Endothelial cell of umbilical vein (primary cell): ENCODE results near the gene LRP5. TPM values are rescaled to one million over a fixed set of nuclear protein-coding genes. Genes with fewer than 3 reads are reported as not detected.

Experiments
- BruUV-seq: library from RNA; stranded (reverse); fragments of 400-500 nt; replicated peaks from 2 replicates; lab custom pipeline; 2021; lab: Mats Ljungman, UMichigan
- CTCF ChIA-PET: fragments of 300-600, 350-600 bp; sonication (Branson Sonifier 250); formaldehyde crosslinking; loops from one replicate; lab custom pipeline; 2021; ENCODE audit warnings: antibody characterized with exemption, inconsistent platforms; lab: Charles Lee
- POLR2A ChIA-PET: fragments of 300-600, 350-600 bp; sonication (Branson Sonifier 250); formaldehyde crosslinking; loops from one replicate; lab custom pipeline; 2021; ENCODE audit warnings: antibody characterized with exemption, inconsistent platforms; lab: Charles Lee
- DNase-seq: peaks from one replicate; pipeline ENCODE4 v3.0.0-alpha.2; 2011; ENCODE audit warnings: low read depth, low spot score
- FAIRE-seq: peaks from 2 replicates; lab custom pipeline; 2011; peaks lifted over from hg19 to GRCh38; lab: Jason Lieb, UNC
- H2AFZ ChIP-seq: 2 replicates; pipeline ENCODE4 v1.6.0; 2012; ENCODE audit warnings: low read depth, low read length, control low read depth, inconsistent platforms
- H3K27ac ChIP-seq: 2 replicates; pipeline ENCODE4 v1.5.1; 2011; ENCODE audit warnings: low read depth, mild to moderate bottlenecking, control low read depth, low read length, moderate library complexity; ENCODE audit not compliant: insufficient read depth
- H3K27me3 ChIP-seq, 2 experiments: 2 replicates each; pipeline versions ENCODE4 v1.6.0 to v1.6.1; 2011; ENCODE audit warnings: low read length in 2 of 2, mixed read lengths in 1 of 2; ENCODE audit not compliant: control insufficient read depth in 2 of 2, insufficient read depth in 2 of 2
- H3K36me3 ChIP-seq, 2 experiments: 2 replicates in 1 of 2; 3 replicates in 1 of 2; pipeline ENCODE4 v1.5.1; 2011; ENCODE audit warnings: low read length in 2 of 2, mild to moderate bottlenecking in 1 of 2, moderate library complexity in 1 of 2; ENCODE audit not compliant: control insufficient read depth in 2 of 2, insufficient read depth in 2 of 2; ENCODE audit errors: extremely low read depth in 1 of 2
- H3K4me1 ChIP-seq: 3 replicates; pipeline ENCODE4 v1.5.1; 2011; ENCODE audit warnings: mild to moderate bottlenecking, low read length; ENCODE audit not compliant: control insufficient read depth, insufficient read depth; ENCODE audit errors: extremely low read depth
- H3K4me2 ChIP-seq: 2 replicates; pipeline ENCODE4 v1.6.1; 2011; ENCODE audit warnings: low read length, control low read depth, mixed read lengths; ENCODE audit not compliant: insufficient read depth
- H3K4me3 ChIP-seq, 3 experiments: fragments of 200-600 bp in 1 of 3; sonication (generic), shearing (Covaris generic) in 1 of 3; replicated peaks in 1 of 3; 2 replicates each; pipeline ENCODE4 v1.5.1; 2011 to 2016; ENCODE audit warnings: control low read depth in 3 of 3, low read length in 3 of 3, mild to moderate bottlenecking in 2 of 3, inconsistent platforms in 1 of 3, low read depth in 1 of 3, moderate library complexity in 1 of 3; ENCODE audit not compliant: insufficient read depth in 1 of 3
- H3K79me2 ChIP-seq: 2 replicates; pipeline ENCODE4 v1.6.0; 2012; ENCODE audit warnings: low read length, inconsistent platforms; ENCODE audit not compliant: control insufficient read depth, insufficient read depth
- H3K9ac ChIP-seq: replicated peaks from 2 replicates; pipeline ENCODE3; 2011; ENCODE audit warnings: low read length, control low read depth; ENCODE audit not compliant: insufficient read depth; ENCODE audit errors: extremely low read depth
- H3K9me1 ChIP-seq: replicated peaks from 3 replicates; pipeline ENCODE4 v1.6.0; 2011; ENCODE audit warnings: mild to moderate bottlenecking, low read length; ENCODE audit not compliant: control insufficient read depth, insufficient read depth; ENCODE audit errors: extremely low read depth
- H3K9me3 ChIP-seq: replicated peaks from 2 replicates; pipeline ENCODE4 v1.5.1; 2012; ENCODE audit warnings: low read length, inconsistent platforms; ENCODE audit not compliant: control insufficient read depth, insufficient read depth
- H4K20me1 ChIP-seq: replicated peaks from 2 replicates; pipeline ENCODE3; 2011; ENCODE audit warnings: mild to moderate bottlenecking, low read length; ENCODE audit not compliant: control insufficient read depth, insufficient read depth; ENCODE audit errors: extremely low read depth
- EZH2 ChIP-seq: IDR thresholded peaks from 2 replicates; pipeline ENCODE4 v1.6.1; 2012; ENCODE audit warnings: borderline replicate concordance, low read depth, mild to moderate bottlenecking, moderate library complexity, low read length, inconsistent platforms; ENCODE audit not compliant: severe bottlenecking
- FOS ChIP-seq: IDR thresholded peaks from 2 replicates; pipeline ENCODE4 v1.6.1; 2011; ENCODE audit warnings: mild to moderate bottlenecking, low read length, moderate library complexity, borderline replicate concordance; ENCODE audit not compliant: insufficient read depth
- GATA2 ChIP-seq: IDR thresholded peaks from 2 replicates; pipeline ENCODE4 v1.7.0; 2011; ENCODE audit warnings: low read depth, mild to moderate bottlenecking, moderate library complexity, mixed read lengths, low read length; ENCODE audit not compliant: insufficient read length, insufficient read depth
- JUN ChIP-seq: IDR thresholded peaks from 2 replicates; pipeline ENCODE4 v1.6.1; 2011; ENCODE audit warnings: borderline replicate concordance, low read depth; ENCODE audit not compliant: insufficient read length, insufficient read depth
- MAX ChIP-seq: IDR thresholded peaks from 2 replicates; pipeline ENCODE4 v1.6.1; 2011; ENCODE audit not compliant: insufficient read depth, insufficient read length
- MYC ChIP-seq: IDR thresholded peaks from one replicate; pipeline ENCODE4 v1.6.1; 2011; ENCODE audit warnings: mild to moderate bottlenecking, low read depth, low read length
- POLR2A ChIP-seq: IDR thresholded peaks from 2 replicates; pipeline ENCODE4 v1.6.1; 2012; ENCODE audit warnings: low read depth, mild to moderate bottlenecking, control low read depth, low read length
- POLR2AphosphoS5 ChIP-seq: IDR thresholded peaks from 2 replicates; pipeline ENCODE4 v1.6.1; 2012; ENCODE audit warnings: low read depth, mild to moderate bottlenecking, control low read depth, low read length, moderate library complexity; ENCODE audit not compliant: insufficient read depth
- dilution Hi-C: fragments of 300-500 bp; cut with MboI; formaldehyde crosslinking; loops from one replicate; pipeline ENCODE4 v1.15.0; 2019; ENCODE audit warnings: low sequenced_read_pairs; ENCODE audit not compliant: extremely low pct_ligation_motif_present
- intact Hi-C: fragments of 100-400 bp; cut with micrococcal nuclease; formaldehyde crosslinking; loops from one replicate; pipeline ENCODE4 v1.10.0; 2022
- polyA plus RNA-seq, 4 experiments: library from polyadenylated mRNA; depleted of rRNA in 3 of 4; stranded (reverse) in 3 of 4; unstranded in 1 of 4; fragments of >200 nt; gene quantifications; 2 replicates each; pipeline versions ENCODE4 v1.2.1 to v1.2.3, GENCODE V29; 2011 to 2012; ENCODE audit warnings: missing spikeins in 1 of 4
- total RNA-seq: library from RNA; stranded (reverse); gene quantifications from 2 replicates; pipeline ENCODE4 v1.2.3, GENCODE V29; 2021
- TF ChIP-seq, protein P1 (sequence below), 2 donors: IDR thresholded peaks; 1 replicate in 1 of 2; 2 replicates in 1 of 2; pipeline ENCODE4 v1.5.1; 2011; ENCODE audit warnings: low read length in 2 of 2, mild to moderate bottlenecking in 2 of 2, moderate library complexity in 2 of 2, control low read depth in 1 of 2, inconsistent platforms in 1 of 2, low read depth in 1 of 2; ENCODE audit not compliant: insufficient read depth in 1 of 2; ENCODE audit errors: extremely low read depth in 1 of 2

The LRP5 gene
- total and polyA plus RNA-seq, 2 donors (not counting 3 experiments of a cell fraction or from before 2014, with no cell fraction given): 35.1 to 51.8 TPM

DNA sequence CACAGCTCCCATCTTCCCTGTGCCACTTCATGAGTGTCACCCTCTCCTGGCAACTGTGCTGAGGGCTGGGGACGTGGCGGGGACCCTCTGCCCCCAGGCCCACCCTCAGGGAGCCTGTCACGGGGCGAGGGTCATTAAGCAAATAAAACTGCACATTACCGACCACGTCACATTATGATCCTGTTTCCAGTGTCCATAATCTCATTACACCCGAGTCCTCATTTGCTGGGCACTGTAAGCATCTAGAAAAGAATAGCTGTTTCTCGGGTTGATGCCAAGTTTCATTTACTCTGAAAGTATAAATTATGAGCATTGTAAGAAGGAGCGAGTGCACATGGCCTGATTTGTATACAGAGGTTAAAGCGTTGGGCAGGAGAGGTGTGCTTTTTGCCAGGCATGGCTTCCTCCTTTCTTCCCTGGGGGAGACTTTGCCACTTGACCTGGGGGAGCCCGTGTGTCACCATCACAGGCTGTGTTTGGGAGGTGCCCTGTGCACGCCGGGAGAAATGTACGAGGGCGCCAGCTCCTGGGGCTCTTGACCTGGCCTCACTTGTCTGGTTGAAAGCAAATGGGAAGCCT lies 50.5 kb downstream of the LRP5 start:
- Histone ChIP-seq H3K27me3 (no peaks in the 10 kb centered on the region), H3K36me3 (peaks cover 6 to 23% of the 10 kb centered on the region in 2 experiments), H3K4me1 (no peaks in the 10 kb centered on the region), H3K9me3 (no peaks in the 10 kb centered on the region), H3K79me2 (no peaks in the 10 kb centered on the region), H2AFZ (no peak overlapping the region), H4K20me1 (no peaks in the 10 kb centered on the region), H3K9ac (no peak overlapping the region), H3K27ac (no peak overlapping the region), H3K4me2 (no peak overlapping the region), H3K9me1 (no peaks in the 10 kb centered on the region), H3K4me3 (no peak overlapping the region)
- dilution Hi-C loops: no loop called here
- TF ChIP-seq POLR2A: no peak
- no peak for TF ChIP-seq GATA2
- no peak for TF ChIP-seq MYC
- no peak for TF ChIP-seq EZH2
- TF ChIP-seq, protein P1, sequence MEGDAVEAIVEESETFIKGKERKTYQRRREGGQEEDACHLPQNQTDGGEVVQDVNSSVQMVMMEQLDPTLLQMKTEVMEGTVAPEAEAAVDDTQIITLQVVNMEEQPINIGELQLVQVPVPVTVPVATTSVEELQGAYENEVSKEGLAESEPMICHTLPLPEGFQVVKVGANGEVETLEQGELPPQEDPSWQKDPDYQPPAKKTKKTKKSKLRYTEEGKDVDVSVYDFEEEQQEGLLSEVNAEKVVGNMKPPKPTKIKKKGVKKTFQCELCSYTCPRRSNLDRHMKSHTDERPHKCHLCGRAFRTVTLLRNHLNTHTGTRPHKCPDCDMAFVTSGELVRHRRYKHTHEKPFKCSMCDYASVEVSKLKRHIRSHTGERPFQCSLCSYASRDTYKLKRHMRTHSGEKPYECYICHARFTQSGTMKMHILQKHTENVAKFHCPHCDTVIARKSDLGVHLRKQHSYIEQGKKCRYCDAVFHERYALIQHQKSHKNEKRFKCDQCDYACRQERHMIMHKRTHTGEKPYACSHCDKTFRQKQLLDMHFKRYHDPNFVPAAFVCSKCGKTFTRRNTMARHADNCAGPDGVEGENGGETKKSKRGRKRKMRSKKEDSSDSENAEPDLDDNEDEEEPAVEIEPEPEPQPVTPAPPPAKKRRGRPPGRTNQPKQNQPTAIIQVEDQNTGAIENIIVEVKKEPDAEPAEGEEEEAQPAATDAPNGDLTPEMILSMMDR (IDR thresholded peaks at IDR 0.05; ENCODE audit: extremely low read depth in 1 of 2, insufficient read depth in 1 of 2, low read depth in 1 of 2, low read length in 2 of 2): no peak
- TF ChIP-seq FOS: no peak
- TF ChIP-seq POLR2AphosphoS5: no peak
- no peak for TF ChIP-seq MAX
- TF ChIP-seq JUN: no peak
- DNase-seq (no peak), FAIRE-seq (no peak)
- no TSS peak for BruUV-seq
- POLR2A ChIA-PET: no interaction called here
- intact Hi-C loops: no loop called here
- CTCF ChIA-PET: no interaction called here
